GM18867 (cell line): Measurements from ENCODE around the gene B4GALT3.
"Not testable (repeated sequence)": the region's sequence is repeated elsewhere in the genome, so short reads cannot be mapped to it uniquely, and the experiment has no call there.

Experiments
- ATAC-seq: cut with Tn5 transposase; IDR thresholded peaks from one replicate; pipeline ENCODE4 v1.9.1; 2021; ENCODE audit warnings: mild to moderate bottlenecking, moderate library complexity; ENCODE audit not compliant: unreplicated experiment

B4GALT3 gene

DNA sequence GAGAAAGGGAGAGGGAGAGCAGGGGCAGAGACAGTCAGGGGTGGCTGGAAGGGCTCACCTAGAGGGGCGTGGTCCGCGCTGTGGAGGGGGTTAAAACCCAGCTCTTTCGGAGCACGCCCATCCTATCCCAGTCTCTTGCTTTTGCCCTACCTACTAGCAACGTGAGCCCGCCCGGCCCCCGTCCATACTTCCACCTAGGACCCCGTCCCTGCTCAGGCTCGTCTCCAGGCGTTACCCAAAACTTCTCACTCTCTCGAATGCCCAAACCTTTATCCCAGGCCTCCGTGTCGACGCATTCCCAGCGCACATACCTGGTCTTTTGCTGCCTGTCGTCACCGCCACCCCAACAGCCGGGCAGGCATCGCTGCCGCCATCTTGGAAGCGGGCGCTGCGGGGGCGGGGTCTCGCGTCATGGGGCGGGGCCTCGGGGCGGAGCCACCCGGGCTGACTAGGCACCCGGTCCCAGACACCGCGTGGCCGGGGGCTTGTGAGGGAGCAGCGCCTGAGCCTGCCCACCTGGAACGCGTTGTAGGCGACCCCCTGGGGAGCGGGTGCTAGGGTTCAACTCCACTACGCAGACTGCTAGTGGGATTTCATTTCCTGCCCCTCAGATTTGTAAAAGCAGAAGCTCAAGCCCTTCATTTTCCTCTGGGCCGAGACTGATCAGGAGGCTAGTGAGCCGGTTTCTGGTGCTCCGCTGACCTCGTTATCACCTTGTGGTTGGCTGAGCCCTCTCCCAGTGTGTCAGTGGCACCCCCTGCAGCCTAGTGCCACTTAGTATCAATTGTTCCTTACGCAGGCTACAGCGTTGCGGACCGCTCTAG is at the start of gene B4GALT3:
Gene B4GALT3 (minus strand): TSS at position 396 of the 824 bp plus-strand sequence. CDS start 1,447 bp downstream, outside the sequence.
- peak; percentile 79 for ATAC-seq

DNA sequence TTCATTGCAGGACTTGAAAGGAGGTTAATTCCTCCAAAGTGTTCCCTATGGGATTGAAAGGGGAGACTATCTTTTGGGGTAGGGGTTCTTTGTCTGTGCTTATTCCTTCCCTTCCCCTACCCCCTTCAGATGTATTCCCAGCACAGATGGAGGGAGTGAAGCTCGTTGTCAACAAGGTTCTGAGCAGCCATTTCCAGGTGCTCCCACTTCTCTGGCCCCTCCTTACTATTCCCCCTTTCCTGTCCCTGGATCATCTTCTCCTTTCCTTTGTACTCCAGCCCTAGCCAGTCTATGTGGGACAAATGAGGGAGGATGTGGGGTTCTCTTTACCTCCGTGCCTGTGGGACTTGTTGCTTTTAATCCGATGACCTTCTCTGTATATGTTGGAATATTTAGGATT is 49.5 kb upstream of the B4GALT3 start:
- no peak for ATAC-seq

DNA sequence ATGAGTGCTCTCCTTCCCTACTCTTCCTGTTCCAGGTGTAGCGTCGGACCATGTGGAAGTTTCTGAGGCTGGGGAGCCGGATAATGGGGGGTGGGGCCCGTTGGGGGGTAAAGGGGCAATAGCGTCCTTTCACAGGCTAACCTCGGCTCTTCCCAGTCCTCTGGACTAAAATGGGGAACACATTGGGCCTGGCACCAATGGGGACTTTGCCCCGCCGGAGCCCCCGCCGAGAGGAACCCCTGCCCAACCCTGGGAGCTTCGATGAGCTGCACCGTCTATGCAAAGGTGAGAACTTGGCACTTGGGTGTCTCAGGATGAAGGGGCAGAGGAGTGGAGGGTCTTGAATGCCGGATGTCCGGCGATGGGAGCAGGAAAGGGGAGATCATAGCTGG is 49.0 kb upstream of the B4GALT3 start:
- ATAC-seq: no peak

DNA sequence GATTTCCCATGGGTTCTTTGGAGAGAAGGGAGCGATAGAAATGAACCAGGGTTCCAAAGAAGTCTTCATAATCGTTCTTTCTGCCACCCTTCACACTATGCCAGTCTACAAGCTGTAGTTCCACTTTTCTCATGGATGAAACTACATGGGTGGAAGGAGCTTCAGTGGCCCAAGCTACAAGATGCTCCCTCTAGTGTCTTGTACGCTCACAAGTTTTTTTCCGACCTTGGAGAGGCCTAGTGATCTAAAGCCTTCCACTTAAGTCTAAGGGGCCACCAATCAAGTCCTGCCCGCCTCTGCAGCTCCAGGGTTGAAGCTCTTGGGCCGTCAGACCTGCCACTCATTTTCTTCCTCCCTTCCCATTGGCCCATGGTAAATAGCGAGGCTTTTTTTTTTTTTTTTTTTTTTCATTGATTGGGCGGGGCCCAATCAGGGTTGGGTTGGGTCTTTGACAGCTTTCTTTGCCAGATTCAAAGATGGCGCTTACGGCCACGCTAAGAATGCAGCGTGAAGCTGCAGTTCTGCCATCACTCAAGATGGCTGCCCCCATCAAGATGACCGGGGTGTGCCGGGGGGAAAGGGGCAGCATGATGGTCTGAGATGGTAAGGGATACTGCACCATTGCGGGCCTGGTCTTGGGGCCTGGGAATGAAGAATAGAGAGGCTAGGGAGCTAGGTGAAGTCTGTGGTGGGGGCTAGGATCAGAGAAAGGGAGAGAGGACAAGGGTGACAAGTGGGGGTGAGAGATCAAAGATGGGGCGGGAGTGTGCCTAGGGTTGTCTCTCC is 48.4 kb upstream of the B4GALT3 start, which contains the start of gene TOMM40L:
Gene TOMM40L (plus strand): TSS at position 527 of the 786 bp plus-strand sequence. CDS start 430 bp downstream, outside the sequence.
- peak; percentile 92 for ATAC-seq

DNA sequence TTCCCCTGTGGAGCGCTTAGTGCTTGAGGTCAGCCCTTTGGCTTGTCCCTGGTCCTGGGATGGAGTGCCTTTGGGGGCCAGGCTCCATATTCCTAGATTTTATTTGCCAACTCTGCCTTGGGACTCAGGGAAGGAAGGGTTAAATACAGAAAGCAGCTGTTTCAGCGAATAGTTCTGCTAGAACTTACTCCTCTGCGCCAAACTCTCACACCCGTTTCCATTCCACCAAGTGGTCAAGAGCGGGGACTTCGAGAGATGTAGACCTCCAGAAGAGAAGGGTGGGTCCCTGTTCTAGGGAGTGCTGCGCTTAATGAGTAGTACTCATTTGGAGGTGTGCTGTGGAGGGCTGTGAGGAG is 47.8 kb upstream of the B4GALT3 start:
- ATAC-seq: no peak

DNA sequence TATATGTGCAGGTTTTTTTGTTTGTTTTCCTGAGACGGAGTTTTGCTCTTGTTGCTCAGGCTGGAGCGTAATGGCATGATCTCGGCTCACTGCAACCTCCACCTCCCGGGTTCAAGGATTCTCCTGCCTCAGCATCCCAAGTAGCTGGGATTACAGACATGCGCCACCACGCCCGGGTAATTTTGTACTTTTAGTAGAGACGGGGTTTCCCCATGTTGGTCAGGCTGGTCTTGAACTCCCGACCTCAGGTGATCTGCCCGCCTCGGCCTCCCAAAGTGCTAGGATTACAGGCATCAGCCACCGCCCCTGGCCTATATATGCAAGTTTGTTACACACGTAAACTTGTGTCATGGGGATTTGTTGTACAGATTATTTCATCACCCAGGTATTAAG is 47.4 kb upstream of the B4GALT3 start:
- ATAC-seq: not testable (repeated sequence)

DNA sequence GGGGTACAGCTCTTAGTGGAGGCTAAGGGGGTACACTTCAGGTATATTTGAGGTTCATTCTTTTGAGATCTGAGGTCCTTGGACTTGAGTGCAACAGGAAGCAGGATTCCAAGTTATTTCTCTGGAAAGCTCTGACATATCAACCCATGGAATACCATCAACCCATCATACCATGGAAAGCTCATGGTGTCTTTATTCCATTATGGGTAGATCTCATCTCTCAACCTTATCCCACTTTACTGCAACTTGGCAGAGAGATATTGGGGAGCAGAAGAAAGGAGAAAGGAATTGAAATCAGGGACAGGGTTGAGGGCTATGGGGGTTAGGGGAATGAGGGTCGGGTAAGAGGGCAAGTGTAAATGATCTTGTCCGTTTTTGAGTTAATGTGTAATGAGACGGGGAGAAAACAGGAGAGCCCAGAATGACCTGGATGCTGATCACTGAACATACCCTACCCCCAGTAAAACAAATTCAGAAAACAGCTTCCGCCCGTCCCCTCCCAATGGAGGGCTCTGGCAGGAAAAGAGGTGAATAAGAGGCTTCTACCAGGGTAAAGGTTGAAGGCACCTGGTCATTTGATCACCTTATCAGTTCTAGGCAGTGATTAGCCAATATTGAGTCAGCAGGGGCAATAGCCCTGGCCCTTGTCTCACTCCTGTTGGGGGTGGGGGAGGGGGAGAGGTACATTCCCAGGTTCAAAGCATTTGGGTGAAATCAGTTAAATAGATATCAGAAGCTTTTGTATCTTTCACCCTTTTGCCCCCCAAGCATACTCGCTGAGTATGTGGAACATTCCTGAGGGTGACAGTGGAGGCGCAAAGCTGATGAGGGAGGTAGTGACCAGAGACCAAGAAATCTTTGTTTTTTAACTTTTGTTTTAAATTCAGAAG is 46.7 kb upstream of the B4GALT3 start:
- ATAC-seq: no peak

DNA sequence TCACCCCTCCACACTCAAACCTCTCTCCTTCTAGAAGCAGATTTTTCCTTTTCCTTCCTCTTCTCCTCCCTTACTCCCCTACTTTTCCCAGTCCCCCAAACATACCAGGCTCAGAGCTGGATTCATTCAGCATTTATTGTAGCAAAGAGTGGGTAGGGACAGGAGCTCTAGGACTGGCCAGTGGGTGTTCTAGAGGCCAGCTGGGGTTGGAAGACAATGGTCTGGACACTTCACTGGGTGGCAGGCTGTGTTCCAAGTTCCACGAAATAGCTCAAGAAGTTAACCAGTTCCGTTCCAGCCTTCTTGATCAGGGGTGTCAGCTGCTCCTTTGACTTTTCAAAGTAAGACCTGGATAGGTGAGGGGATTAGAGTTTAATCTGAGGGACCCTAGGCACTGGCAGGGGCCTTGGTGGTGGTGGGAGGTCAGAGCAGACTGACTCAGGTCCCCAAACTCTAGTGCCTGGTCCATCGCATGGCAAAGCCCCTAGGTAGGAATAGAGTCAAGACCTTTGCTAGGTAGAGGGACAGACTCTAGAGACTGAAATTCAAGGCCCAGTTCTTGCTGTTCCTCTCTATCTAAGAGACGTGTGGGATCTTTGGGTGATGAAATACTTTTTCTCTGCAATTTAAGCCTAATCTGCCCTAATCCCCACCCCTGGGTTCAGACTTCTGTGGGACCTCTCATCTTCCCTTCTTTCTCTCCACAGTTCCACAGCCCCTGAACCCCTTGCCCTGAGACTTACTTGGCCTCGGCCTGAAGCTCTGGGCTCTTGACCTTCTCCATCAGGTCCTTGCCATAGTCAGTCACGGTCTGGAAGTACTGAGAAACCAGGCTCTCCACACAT is 45.1 kb upstream of the B4GALT3 start:
- ATAC-seq: no peak

DNA sequence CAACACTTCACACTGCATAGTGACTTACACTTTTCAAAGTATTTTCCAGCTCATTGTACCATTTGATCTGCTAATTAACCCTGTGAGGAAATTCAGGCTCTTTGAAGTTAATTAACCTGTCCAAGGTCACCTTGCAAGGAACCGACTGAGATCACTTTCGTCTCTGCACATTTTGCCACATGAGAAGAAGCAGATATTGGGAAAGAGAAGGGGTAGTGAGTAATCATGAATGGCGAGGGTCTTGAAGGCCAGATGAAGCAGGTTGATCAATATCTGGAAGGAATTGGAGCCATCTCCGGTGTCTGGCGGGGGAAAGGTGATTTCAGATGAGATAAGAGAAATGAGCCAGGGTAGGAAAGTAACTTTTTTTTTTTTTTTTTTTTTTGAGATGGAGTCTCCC is 42.7 kb upstream of the B4GALT3 start:
- ATAC-seq: no peak

DNA sequence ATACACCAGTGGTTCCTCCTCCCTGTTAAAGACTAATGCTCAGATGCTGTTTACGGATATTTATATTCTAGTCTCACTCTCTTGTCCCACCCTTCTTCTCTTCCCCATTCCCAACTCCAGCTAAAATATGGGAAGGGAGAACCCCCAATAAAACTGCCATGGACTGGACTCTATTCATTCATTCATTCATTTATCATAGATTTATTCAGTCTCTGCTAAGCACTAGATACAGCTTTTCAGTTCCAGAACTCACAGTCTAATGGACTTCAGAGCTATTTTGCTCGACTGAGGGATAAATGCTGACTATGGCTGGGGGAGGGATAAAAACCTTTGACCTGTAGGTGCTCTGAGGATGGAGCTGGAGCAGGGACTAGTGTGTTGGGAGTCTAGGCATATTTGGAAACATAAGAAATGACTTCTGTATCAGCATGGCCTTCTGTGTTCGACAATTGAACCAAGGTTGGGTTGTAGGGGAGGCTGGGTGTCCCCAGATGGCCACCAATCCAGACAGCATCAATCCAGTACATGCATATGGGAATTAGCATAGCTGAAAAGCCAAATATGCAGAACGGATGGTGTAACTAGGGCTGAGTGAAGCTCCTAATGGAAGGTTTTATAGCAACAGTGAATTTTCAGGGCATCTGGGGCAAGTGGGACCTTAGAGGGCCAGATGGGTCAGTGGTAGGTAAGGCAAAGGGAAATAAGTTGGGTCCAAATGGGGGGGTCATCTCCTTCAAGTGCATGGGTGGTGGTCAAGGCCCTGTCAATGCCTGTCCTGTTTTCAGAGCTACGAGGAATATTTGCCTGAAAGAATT is 42.0 kb upstream of the B4GALT3 start:
- no peak for ATAC-seq

DNA sequence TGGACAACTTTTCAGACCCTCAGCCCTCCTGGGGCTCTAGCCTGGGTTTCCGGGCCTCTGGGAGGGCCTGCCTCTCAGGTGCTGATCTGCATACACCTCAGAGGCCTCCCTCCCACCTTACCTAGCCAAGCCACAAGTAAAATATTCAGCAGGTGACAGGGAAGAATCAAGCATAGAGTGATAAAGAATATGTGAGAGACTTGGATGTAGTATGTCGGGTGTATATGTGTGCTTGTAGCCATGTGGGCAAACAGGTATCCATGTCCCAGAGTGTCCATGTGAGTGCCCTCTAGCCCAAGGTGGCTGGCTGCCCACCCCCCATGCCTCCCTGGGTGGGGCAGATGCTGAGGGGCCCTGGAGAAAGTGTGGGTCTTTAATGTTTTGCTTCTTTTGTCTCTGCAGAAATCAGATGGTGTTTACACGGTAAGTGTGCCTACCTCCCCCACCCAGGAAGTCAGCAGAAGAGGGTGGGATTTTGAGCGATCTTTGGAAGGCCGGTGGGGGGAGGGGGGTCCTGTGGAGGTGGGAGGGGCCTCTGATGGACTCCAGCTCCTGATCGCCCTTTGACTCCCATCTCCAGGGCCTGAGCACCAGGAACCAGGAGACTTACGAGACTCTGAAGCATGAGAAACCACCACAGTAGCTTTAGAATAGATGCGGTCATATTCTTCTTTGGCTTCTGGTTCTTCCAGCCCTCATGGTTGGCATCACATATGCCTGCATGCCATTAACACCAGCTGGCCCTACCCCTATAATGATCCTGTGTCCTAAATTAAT is 41.2 kb upstream of the B4GALT3 start:
- no peak for ATAC-seq

DNA sequence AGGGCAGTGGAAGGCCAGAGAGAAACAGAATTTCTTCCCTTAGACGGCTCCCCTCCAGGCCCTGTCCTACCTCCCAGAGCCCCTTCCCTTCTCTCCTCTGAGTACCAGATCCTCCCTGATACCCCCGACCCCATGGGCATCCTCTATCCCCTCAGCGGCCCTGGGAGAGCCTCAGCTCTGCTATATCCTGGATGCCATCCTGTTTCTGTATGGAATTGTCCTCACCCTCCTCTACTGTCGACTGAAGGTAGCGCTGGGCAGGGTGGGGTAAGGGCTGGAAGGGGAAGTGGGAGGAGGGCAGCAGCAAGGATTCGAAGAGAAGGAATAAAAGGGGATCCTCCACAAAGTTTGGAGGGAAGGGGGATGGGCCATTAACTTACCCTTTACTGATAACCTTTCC is 40.5 kb upstream of the B4GALT3 start:
- ATAC-seq: no peak

DNA sequence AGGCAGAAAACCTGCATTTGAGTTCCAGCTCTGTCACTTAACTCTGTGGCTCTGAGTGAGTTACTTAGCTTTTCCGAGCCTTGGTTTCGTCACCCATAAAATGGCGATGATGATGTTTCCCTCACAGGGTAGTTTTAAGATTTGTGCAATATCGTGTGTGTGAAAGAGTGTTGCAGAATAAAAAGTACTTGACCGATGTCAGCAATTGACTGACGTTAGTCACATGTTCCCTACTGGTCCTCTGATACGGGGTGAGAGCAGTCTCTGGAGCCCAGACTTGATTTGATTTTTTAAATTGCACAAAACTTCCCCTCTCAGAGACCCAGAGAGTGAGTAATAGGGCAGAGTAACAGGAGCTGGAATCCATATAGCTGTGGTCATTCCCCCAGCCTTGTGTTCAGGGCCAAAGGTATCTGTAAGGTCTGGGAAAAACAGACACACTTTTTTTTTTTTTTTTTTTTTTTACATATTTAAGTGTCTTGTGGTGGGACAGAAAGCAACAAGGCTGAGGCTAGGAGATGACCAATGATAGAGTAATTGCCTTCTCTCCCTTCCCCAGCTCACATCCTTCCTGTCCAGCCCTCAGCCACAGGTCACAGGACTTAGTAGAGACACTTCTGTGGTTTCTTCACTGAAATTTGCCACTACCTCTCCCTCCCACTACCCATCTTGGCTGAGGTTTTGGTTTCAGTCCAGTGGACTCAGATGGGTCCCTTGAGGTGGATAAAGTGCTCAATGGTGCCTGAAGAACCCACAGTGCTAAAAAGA is 39.8 kb upstream of the B4GALT3 start:
- ATAC-seq: peak; percentile 85

DNA sequence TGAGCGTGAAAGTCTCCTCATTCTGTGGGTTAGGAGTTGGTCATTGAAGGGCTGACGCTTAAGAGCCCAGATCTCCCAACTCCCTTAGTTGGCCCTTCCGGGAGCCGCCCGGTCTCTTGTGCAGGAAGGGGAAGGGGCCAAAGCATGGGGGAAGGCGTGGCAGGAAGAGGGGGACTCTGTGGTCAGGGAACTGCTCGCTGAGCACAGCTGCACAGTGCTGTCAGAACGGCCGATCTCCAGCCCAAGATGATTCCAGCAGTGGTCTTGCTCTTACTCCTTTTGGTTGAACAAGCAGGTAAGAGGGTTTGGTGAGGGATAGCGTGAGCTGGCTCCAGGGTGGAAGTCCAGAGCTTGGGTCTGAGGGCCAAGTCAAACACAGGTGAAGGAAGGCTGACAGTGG is 37.8 kb upstream of the B4GALT3 start, which contains the start of gene FCER1G:
Gene FCER1G (plus strand): TSS at position 220 of the 400 bp plus-strand sequence. CDS start 27 bp downstream, at position 247.
- ATAC-seq: no peak

DNA sequence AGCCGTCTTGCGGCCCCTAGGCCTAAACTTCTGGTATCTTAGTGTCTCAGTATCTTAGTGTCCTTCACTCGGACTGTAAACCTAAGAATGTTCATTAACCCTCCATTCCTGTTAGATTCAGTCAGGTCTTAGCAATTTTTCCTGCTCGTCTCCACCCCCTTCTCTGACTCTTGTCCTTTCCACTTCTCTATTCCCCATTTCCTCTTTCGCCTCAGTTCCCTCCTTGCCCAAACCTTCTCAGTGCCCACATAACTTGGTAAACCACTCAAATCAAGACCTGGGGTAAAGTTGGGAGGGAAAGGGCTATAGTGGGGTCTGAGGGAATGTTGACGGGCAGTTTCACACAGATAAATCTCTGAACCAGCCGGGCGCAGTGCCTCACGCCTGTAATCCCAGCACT is 37.1 kb upstream of the B4GALT3 start:
- ATAC-seq: no peak

DNA sequence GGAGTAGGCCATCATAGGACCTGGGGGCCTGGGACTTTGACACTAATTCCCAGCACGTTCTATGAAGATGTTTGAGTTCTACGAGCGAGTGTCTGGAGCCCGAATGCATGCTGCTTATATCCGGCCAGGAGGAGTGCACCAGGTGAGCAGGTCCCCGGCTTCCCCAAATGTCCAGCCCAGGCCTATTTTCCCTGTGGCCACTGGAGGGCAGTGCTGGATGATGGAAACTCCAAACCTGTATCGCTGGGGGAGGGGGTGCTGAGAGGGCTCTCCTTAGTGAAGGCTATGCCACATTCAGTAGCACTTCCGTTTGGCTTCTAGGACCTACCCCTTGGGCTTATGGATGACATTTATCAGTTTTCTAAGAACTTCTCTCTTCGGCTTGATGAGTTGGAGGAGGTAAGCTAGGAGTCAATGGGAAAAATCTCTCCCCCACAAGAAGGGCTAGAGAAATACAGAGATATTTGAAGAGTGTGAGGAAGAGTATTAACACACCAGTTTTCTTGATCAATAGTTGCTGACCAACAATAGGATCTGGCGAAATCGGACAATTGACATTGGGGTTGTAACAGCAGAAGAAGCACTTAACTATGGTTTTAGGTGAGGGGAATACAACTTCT is 32.6 kb upstream of the B4GALT3 start:
- peak; percentile 76 for ATAC-seq

DNA sequence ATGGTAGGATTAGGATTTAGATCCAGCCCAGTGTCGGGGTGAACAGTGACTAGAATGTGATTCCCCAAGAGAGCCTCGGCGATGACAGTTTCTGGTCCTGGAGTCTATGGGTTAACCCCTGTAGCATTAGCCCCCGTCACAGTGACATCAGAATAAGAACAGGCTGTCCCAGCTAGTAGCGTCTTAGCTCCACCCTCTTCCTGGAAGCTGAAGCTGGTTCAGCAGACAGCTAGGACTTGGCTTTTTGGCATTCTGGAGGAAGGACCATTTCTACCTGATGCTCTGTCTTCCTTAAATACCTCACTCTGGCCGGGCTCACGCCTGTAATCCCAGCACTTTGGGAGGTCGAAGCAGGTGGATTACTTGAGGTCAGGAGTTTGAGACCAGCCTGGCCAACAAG is 29.9 kb upstream of the B4GALT3 start:
- no peak for ATAC-seq
